ENCODE data around the gene KCNH6. TPM values are rescaled to one million over a fixed set of nuclear protein-coding genes. Genes with fewer than 3 reads are reported as not detected.

KCNH6 gene
- not detected in 2 replicates for total RNA-seq (2014; rRNA removed; shearing (Covaris generic))

- DNase-seq (ENCODE audit: low read depth): peak; percentile 16
Observed at GRCh38 chr17:63523253-63523855, at the start of gene KCNH6. KCNH6 (plus strand) TSS chr17:63523358; CDS start chr17:63523414, 56 bp downstream.

- DNase-seq (ENCODE audit: low read depth): peak; percentile 76
Observed at GRCh38 chr17:63474174-63474573, 49.0 kb upstream of the KCNH6 start.

GRCh38 chr17:63474586-63475460, 48.3 kb upstream of the KCNH6 start:
- DNase-seq (ENCODE audit: low read depth): no peak

GRCh38 chr17:63475491-63476412, 47.4 kb upstream of the KCNH6 start:
- DNase-seq (ENCODE audit: low read depth): no peak

GRCh38 chr17:63476459-63476853, 46.7 kb upstream of the KCNH6 start:
- DNase-seq (ENCODE audit: low read depth): no peak

GRCh38 chr17:63476854-63477479, 46.2 kb upstream of the KCNH6 start, which contains the start of gene ACE:
ACE (plus strand) TSS chr17:63477061; CDS start chr17:63477095, 34 bp downstream.
- peak; percentile 24 for DNase-seq (ENCODE audit: low read depth)

- DNase-seq (ENCODE audit: low read depth): no peak
Observed at GRCh38 chr17:63477480-63478440, 45.4 kb upstream of the KCNH6 start.

GRCh38 chr17:63478814-63479494, 44.2 kb upstream of the KCNH6 start:
- DNase-seq (ENCODE audit: low read depth): peak; percentile 92

GRCh38 chr17:63479495-63480184, 43.5 kb upstream of the KCNH6 start:
- DNase-seq (ENCODE audit: low read depth): no peak

GRCh38 chr17:63480192-63480784, 42.9 kb upstream of the KCNH6 start:
- no peak for DNase-seq (ENCODE audit: low read depth)

- no peak for DNase-seq (ENCODE audit: low read depth)
Observed at GRCh38 chr17:63480826-63481487, 42.2 kb upstream of the KCNH6 start.

GRCh38 chr17:63481488-63481870, 41.7 kb upstream of the KCNH6 start:
- DNase-seq (ENCODE audit: low read depth): no peak

- DNase-seq (ENCODE audit: low read depth): no peak
Observed at GRCh38 chr17:63482509-63482908, 40.6 kb upstream of the KCNH6 start.

GRCh38 chr17:63483038-63483437, 40.1 kb upstream of the KCNH6 start:
- no peak for DNase-seq (ENCODE audit: low read depth)

- DNase-seq (ENCODE audit: low read depth): no peak
Observed at GRCh38 chr17:63483655-63484575, 39.2 kb upstream of the KCNH6 start.

GRCh38 chr17:63486317-63487013, 36.7 kb upstream of the KCNH6 start:
- no peak for DNase-seq (ENCODE audit: low read depth)

- no peak for DNase-seq (ENCODE audit: low read depth)
Observed at GRCh38 chr17:63487014-63487339, 36.2 kb upstream of the KCNH6 start.
